Measurements from ENCODE around the gene ZNF74. TPM values are rescaled to one million over a fixed set of nuclear protein-coding genes. Genes with fewer than 3 reads are reported as not detected.
"Not testable (repeated sequence)": the region's sequence is repeated elsewhere in the genome, so short reads cannot be mapped to it uniquely, and the experiment has no call there.

Gene ZNF74
- total RNA-seq, 1 donor from 2014 or later = 4.3 TPM

DNA sequence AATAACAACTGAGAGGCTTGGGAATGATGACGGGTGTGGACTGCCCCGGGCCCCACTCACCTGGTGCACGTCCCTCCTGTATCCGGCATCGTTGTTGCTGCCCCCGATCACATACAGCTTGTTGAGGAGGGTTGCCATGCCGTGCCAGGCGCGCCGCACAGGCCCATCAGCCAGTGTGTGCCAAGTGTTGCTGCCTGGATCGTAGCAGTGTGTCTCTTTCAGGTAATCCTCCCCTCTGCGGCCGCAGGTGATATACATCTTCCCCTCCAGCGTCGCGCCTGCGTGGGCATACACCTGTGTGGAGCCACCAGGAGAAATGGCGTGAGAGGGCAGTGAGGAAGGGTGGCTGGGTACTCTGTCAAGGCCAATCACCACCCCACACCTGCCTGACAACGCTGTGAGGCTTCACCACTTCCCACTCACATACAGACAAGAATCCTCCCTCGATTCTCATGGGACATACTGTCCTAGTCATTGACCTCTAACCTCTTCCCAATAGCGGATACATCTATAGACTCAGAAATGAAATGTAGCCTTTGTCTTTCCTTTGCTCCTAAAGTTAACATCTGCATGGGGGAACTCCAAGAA lies 52.5 kb downstream of the ZNF74 start:
- no peaks in the 10 kb centered on the region for H3K4me1 Mint-ChIP-seq
- CTCF ChIA-PET = no interaction called here
- TF ChIP-seq CTCF (IDR thresholded peaks at IDR 0.05) = no peak
- no peak for DNase-seq
- POLR2A ChIA-PET = interaction anchor here (0.7 kb wide), 1 partner anchor 114 kb away, joined by 5 read pairs; no protein-coding TSS in a partner anchor
- intact Hi-C loops (cut with micrococcal nuclease) = no loop called here
- H3K36me3 Mint-ChIP-seq (ENCODE audit: low read depth) = peaks cover 53% of the 10 kb centered on the region
- no peak overlapping the region for H3K27ac Mint-ChIP-seq
- no peak overlapping the region for H3K4me3 Mint-ChIP-seq
- no peak for ATAC-seq (ENCODE audit: low read depth)
- H3K27me3 Mint-ChIP-seq = no peaks in the 10 kb centered on the region
- no peaks in the 10 kb centered on the region for H3K9me3 Mint-ChIP-seq

- Mint-ChIP-seq H3K36me3 (ENCODE audit: low read depth) (peaks cover 46% of the 10 kb centered on the region), H3K4me3 (no peak overlapping the region), H3K4me1 (no peaks in the 10 kb centered on the region), H3K27ac (no peak overlapping the region), H3K9me3 (no peaks in the 10 kb centered on the region), H3K27me3 (no peaks in the 10 kb centered on the region)
- DNase-seq (no peak), ATAC-seq (ENCODE audit: low read depth) (no peak)
- TF ChIP-seq CTCF (IDR thresholded peaks at IDR 0.05) = no peak
- POLR2A ChIA-PET = no interaction called here
- CTCF ChIA-PET = no interaction called here
- intact Hi-C loops (cut with micrococcal nuclease) = no loop called here
Measured at GRCh38 chr22:20448630-20449029, 54.7 kb downstream of the ZNF74 start.

DNA sequence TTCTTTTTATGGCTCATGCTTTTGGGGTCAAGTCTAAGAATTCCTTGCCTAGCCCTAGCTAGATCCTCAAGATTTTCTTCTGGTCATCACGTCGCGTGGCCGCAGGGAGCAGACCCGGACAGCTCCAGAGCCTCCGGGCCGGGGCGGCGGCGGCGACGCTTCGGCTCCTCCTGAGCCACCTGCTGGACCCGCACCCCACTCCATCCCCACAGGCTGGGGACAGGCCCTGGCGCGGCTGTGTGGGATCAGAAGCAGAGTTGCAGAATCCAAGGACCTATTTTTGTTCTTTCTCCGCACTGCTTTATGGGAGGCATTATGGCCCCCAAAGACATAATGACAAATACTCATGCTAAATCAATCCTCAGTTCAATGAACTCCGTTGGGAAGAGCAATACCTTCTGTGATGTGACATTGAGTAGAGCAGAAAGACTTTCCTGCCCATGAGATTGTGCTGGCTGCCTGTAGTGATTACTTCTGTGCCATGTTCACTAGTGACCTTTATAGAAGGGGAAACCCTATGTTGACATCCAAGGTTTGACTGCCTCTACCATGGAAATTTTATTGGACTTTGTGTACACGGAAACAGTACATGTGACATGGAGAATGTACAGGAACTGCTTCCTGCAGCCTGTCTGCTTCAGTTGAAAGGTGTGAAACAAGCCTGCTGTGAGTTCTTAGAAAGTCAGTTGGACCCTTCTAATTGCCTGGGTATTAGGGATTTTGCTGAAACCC lies 56.0 kb downstream of the ZNF74 start:
- TF ChIP-seq CTCF (IDR thresholded peaks at IDR 0.05) = no peak
- no peaks in the 10 kb centered on the region for H3K9me3 Mint-ChIP-seq
- POLR2A ChIA-PET = no interaction called here
- intact Hi-C loops (cut with micrococcal nuclease) = no loop called here
- H3K27ac Mint-ChIP-seq = no peak overlapping the region
- H3K4me1 Mint-ChIP-seq = no peaks in the 10 kb centered on the region
- ATAC-seq (ENCODE audit: low read depth) = no peak
- H3K4me3 Mint-ChIP-seq = no peak overlapping the region
- H3K36me3 Mint-ChIP-seq (ENCODE audit: low read depth) = peaks cover 36% of the 10 kb centered on the region
- DNase-seq = no peak
- no peaks in the 10 kb centered on the region for H3K27me3 Mint-ChIP-seq
- CTCF ChIA-PET = interaction anchor here (0.6 kb wide), 1 partner anchor 113 kb away, joined by 4 read pairs; no protein-coding TSS in a partner anchor

GRCh38 chr22:20450551-20450906 lies 56.6 kb downstream of the ZNF74 start:
- TF ChIP-seq CTCF (IDR thresholded peaks at IDR 0.05) = no peak
- CTCF ChIA-PET = no interaction called here
- no peak for DNase-seq
- Mint-ChIP-seq H3K9me3 (no peaks in the 10 kb centered on the region), H3K4me3 (no peak overlapping the region), H3K27me3 (no peaks in the 10 kb centered on the region), H3K36me3 (ENCODE audit: low read depth) (peaks cover 40% of the 10 kb centered on the region), H3K27ac (no peak overlapping the region), H3K4me1 (no peaks in the 10 kb centered on the region)
- intact Hi-C loops (cut with micrococcal nuclease) = no loop called here
- no peak for ATAC-seq (ENCODE audit: low read depth)
- POLR2A ChIA-PET = no interaction called here

DNA sequence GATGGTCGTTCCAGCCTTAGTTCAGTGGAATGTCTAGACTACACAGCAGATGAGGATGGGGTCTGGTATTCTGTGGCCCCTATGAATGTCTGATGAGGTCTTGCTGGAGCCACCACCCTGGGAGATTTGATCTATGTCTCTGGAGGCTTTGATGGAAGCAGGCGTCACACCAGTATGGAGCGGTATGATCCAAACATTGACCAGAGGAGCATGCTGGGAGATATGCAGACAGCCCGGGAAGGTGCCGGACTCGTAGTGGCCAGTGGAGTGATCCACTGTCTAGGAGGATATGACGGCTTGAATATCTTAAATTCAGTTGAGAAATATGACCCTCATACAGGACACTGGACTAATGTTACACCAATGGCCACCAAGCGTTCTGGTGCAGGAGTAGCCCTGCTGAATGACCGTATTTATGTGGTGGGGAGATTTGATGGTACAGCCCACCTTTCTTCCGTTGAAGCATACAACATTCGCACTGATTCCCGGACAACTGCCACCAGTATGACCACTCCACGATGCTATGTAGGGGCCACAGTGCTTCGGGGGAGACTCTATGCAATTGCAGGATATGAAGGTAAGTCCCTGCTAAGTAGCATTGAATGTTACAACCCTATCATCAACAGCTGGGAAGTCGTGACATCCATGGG lies 57.3 kb downstream of the ZNF74 start:
- H3K27ac Mint-ChIP-seq; POLR2A ChIA-PET; intact Hi-C loops (cut with micrococcal nuclease); H3K4me1 Mint-ChIP-seq; CTCF ChIA-PET; H3K27me3 Mint-ChIP-seq; H3K9me3 Mint-ChIP-seq; ATAC-seq (ENCODE audit: low read depth); DNase-seq; H3K4me3 Mint-ChIP-seq: not testable (repeated sequence)
- H3K36me3 Mint-ChIP-seq (ENCODE audit: low read depth) = peaks cover 41% of the 10 kb centered on the region
